ENCODE results near the gene LONP2. TPM values are rescaled to one million over a fixed set of nuclear protein-coding genes. Genes with fewer than 3 reads are reported as not detected.
"Not testable (repeated sequence)": the region's sequence is repeated elsewhere in the genome, so short reads cannot be mapped to it uniquely, and the experiment has no call there.

Gene LONP2
- total RNA-seq, 1 donor from 2014 or later = 74.2 TPM

DNA sequence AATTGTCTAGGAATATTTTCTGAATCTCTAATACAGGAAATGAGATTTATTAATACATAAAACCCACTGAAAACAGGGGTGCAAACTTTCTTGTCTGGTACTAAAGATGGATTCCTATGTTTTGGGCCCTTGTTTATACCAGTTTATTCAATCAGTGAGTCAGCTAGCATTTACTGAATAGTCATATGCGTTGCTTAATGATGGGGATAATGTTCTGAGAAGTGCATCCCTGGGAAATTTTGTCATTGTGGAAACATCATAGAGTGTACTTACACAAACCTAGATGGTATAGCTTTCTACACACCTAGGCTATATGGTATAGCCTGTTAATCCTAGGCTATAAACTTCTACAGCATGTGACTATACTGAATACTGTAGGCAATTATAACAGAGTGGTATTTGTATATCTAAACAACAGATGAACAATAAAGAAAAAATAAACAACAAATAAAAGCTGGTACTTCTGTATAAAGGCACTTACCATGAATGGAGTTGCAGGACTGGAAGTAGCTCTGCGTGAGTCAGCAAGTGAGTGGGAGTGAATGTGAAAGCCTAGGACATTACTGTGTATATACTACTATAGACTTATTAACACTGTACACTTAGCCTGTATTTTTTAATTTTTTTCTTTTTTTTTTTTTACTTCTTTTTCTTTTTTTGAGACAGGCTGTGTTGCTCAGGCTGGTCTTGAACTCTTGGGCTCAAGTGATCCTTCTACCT is 77.4 kb downstream of the LONP2 start:
- ATAC-seq (no peak), DNase-seq (no peak)
- intact Hi-C loops (cut with micrococcal nuclease) = no loop called here

DNA sequence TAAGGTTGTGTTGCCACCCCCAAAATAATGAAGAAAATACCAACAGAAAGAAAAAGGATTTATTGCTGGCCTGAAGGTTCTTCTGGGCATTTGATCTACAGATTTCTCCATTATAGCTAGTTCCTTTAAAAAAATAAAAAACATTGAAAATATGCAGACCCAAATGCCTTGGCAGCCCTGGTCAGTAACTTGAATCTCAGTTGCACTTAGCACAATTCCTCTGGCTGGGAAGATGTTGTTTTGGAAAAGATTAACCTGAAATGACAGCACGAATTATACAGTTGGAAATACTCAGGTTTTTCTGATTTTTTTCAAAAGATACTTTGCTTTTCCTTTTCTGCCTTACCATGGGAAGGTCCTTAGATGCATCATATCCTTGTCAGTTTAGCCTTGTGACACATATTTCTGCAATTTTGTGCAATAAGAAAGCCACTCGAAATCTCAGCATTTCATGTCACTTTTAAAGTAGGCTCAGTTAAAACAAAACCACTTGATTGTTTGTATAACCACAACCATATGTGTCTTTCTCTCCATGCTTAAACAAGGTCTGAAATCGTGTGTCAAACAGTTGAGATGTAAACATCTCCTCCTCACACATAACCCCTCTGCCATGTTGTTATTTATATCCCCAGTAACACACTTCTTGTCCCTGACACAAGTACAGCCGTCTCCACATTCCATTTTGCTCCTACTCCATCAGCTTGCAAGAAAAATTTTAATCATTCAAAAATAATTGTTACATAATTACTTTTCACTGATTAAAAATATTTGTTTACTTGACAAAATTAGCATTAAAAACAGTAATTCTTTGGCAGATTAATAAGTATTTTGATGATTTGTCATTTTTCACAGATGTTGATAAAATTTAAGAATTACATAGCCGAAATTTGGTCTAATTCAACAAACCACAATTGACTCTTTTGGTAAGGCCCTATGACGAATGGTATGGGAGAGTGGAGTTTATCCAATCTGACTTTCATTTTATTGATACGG is 80.0 kb downstream of the LONP2 start:
- ATAC-seq = no peak
- no peak for DNase-seq
- intact Hi-C loops (cut with micrococcal nuclease) = no loop called here

DNA sequence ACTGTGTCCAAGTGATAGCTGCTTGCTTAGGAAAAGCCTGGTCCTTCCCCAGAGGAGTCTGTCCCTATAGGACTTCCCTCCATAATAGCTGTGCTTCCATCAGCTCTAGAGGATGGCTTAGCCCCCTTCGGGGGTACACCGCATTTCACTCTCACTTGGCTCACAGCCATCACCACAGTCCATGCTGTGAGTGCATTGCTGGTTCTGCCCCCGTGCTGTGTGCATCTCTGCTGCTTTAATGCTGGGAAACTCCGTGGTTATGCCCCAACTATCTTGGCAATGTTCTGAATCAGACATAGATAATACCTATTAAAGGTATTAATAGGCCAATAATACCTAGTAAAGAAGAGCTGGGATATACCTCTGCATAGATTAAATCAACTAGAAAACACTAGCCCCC is 82.8 kb downstream of the LONP2 start:
- ATAC-seq (no peak), DNase-seq (no peak)
- intact Hi-C loops (cut with micrococcal nuclease) = no loop called here

DNA sequence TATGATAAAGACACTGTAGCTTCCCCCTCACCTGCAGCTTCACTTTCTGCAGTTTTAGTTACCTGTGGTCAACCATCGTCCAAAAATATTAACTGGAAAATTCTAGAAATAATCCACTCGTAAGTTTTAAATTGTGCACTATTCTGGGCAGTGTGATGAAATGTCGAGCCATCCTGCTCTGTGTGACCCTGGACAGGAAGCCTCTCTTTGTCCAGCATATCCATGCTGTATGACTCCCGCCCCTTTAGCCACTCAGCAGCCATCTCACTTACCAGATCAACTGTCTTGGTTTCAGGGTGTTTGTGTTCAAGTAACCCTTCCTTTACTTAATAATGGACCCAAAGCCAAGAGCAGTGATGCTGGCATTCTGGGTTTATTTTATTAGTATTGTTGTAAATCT is 85.0 kb downstream of the LONP2 start:
- no peak for DNase-seq
- no peak for ATAC-seq
- intact Hi-C loops (cut with micrococcal nuclease) = no loop called here

DNA sequence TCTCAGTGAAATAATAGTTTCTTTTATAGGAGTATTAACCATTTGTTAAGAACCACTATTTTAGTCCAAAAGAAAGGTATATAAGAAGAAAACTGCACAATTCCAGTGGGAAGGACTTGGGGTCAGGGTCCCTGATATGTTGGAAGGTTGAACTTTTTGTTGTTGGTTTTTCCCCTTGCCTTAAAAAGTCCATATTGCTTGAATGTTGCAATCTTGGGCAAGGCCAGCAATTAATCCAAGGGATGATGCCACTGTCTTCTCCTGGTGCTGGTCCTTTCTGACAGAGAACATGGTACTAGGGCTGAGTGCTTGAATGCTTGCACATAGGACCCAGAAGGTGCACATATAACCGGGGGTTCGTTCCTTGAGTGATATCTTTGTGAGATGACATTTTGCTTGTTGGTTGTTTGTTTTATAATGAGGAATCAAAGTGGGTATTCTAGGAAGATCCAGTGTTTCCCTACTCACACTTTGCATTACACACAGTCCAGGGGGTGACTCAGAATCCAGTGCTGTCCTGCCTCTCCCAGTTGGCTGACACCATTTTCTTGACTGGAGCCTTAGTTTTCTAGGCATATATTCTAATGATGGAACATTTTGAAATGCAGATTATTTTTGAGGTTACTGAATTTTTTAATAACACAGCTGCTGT is 86.2 kb downstream of the LONP2 start:
- peak; percentile 32 for ATAC-seq
- no peak for DNase-seq
- intact Hi-C loops (cut with micrococcal nuclease) = no loop called here

DNA sequence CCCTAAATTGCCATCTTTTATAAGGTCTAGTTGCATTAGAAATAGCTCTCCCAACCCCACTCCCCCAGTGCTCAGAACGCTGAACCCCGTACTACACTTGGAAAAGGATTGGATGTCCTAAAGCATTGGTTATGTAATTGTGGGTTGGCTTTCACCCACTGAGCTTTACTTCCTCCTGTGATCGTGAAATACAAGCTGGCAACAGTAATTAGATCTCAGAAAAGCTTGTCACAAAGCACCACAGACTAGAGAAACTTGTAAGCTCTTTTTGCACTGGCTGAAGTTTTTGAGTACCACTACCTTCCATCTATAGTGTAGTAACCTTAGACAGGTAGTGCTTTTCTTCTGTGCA is 86.7 kb downstream of the LONP2 start:
- ATAC-seq (peak; percentile 60), DNase-seq (no peak)
- intact Hi-C loops (cut with micrococcal nuclease) = no loop called here

DNA sequence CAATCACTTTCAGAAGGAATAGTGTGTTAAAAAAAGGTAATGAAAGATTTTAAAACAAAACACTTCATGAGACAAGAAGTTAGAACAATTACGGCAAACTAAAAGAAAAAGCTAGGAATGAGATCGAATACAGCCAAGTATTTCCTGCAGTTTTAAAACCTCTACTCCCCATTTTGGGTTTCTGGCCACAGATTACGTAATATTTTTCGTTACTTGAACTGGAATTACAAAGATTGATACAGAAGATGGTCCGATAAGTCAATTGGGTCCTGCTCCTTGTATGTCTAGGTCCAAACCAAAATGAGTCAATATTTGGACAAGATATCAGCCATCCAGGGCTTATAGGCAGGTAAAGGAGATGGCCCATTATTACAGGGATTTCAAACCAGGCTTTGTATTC is 88.9 kb downstream of the LONP2 start:
- no peak for ATAC-seq
- no peak for DNase-seq
- intact Hi-C loops (cut with micrococcal nuclease) = no loop called here

DNA sequence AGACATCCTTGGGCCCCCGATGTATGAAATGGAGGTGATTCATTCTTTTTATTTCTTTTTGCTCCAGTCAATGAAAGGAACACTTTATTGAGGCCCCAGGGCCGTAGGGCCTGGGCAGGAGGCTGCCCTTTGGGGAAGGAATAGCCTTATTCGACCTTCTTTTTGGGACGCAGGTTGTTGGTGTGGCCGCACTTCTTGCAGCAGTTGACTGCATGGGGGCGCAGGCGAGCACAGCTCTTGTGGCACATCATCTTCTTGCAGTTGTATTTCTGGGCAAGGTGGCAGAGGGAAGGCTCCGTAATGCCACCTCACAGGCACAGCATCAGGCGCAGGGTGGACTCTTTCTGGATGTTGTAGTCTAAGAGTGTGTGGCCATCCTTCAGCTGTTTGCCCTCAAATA is 90.2 kb downstream of the LONP2 start:
- no peak for ATAC-seq
- intact Hi-C loops (cut with micrococcal nuclease) = no loop called here
- DNase-seq = no peak

DNA sequence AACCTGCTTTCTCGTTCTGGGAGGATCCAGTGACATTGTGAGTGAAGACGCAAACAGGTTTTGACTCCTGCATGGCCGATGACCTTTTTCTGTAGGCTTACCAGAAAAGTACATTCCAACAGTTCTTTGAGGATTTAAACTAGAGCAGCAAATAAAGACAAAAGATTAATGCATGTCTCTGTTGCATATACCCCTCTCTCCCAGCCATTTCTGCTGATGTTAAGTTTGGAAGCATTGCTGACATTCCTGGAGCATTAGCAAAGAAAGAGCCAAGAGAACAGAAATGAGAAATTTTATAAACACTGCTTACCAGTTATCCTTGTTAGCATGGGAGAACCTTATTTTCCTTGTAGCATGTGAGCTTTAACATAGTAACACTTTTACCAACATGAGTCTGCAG is 91.9 kb downstream of the LONP2 start:
- ATAC-seq (no peak), DNase-seq (no peak)
- intact Hi-C loops (cut with micrococcal nuclease) = no loop called here

DNA sequence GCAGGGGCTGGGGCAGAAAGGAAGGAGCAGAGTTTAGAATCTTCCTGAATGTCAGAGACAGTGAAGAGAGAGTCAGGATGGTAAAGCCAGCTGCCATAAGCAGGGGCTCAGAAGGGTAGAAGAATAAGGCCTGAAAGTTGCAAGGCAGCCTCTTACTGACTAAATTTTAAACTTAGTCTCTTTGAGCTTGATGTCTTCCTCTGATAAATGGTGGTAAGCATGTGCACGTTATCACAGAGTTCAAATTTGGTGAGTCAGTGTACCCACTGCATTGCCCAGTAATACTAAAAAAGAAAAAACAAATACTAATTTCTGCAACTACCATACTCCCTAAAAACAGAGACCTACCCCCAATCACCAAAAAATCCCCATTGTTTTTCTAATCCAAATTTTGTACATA is 96.0 kb downstream of the LONP2 start:
- ATAC-seq (no peak), DNase-seq (no peak)
- intact Hi-C loops (cut with micrococcal nuclease) = no loop called here

DNA sequence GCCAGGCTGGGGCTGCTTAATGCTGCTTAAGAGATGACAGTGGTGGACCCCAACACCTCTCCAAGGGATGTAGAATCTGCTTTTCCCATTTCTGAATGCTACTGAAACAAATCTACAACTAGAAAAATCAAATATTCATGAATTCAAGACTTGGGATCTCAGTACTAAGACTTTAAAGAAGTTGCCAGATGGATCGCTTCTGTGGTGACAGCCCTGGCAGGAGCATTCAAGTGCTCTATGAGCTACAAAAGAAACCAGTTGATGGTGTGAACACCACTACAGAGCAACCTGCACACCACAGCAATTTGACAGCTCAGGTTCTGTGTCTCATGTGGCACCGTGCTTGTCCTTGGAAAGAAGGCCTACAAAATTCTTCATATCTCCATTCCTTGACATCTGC is 98.5 kb downstream of the LONP2 start:
- intact Hi-C loops (cut with micrococcal nuclease) = no loop called here
- DNase-seq (no peak), ATAC-seq (no peak)

DNA sequence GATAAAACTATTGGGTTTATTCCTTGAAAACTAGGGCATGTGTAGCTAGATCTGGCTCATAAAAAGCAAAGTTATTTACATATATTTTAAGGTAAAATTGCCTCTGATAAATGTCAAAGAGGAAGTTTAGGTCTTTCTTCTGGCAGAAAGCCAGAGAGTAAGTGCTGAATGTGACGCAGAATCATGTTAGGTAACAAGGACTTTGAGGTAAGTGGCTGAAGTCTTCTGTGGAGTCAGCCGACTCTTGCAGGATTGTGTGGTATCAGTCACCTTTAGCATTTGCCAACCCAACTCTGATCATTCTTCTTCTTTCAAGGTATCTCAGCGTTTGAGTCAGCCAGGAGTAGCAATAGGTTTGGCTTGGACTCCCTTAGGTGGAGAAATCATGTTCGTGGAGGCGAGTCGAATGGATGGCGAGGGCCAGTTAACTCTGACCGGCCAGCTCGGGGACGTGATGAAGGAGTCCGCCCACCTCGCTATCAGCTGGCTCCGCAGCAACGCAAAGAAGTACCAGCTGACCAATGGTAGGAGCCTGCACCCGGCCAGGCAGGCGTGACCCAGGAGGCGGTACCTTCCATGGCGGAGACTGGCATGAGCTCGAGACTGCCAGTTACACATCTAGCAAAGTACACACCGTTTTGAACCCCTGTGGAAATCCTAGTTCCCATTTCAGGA is 103.2 kb downstream of the LONP2 start:
- intact Hi-C loops (cut with micrococcal nuclease) = no loop called here
- no peak for DNase-seq
- no peak for ATAC-seq

DNA sequence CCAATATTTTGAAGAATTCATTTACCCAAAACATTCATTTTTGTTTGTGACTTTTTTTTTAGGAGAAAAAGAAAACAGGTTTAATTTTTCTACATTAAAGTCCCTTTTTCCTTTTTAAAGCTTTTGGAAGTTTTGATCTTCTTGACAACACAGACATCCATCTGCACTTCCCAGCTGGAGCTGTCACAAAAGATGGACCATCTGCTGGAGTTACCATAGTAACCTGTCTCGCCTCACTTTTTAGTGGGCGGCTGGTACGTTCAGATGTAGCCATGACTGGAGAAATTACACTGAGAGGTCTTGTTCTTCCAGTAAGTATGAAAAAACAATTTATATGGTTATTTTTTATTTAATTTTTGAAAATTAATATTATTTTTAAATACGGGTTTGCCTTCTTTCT is 103.9 kb downstream of the LONP2 start:
- intact Hi-C loops (cut with micrococcal nuclease) = no loop called here
- ATAC-seq = no peak
- DNase-seq = no peak

DNA sequence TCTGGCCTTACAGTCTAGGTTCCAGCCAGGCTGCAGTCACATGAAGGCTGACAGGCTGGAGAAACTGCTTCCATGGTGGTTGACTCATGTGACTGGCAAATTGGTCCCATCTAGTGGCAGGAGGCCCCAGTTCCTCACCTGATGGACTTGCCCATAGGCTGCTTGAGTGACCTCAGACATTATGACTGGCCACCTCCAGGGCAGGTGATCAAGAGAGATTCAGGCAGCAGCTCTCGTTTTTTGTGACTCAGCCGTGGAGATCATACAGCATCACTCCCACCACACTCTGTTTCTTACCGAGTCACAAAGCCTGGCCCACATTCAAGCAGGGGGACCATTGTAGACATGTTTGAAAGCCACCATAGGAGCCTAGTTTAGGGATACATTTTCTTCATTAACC is 106.6 kb downstream of the LONP2 start:
- intact Hi-C loops (cut with micrococcal nuclease) = loop anchor here (5.0 kb wide), 1 partner anchor 282 kb away; no protein-coding TSS in a partner anchor
- DNase-seq (no peak), ATAC-seq (no peak)

DNA sequence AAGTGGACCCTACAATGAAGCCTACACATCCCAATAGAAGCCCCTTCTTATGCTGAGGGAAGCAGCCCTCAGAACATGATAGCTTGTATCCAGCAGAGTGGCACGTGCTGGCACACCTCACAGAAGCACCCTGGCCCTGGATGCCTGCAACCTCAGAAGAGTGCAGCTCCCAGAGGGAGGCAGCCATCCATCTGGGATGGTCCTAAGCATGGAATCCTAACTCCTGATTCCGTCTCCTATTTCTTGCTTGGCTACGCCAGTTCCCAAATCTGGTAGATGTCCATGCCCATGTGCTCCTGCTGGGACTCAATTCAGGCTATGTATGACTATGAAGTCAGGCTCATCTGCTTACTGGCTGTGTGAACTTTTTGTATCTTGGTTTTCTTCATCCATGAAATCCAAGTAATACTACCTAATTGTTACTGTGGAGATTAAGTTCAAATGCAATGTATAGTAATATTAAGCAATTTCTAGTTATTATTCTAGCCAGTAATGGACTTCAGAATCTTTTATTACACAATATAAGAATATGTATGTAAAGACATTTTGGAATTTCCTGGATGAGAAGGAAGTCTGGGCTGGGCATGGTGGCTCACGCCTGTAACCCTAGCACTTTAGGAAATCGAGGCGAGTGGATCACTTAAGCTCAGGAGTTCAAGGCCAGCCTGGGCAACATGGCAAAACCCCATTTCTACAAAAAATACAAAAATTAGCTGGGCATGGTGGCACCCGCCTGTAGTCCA is 108.7 kb downstream of the LONP2 start:
- peak; percentile 15 for ATAC-seq
- intact Hi-C loops (cut with micrococcal nuclease) = loop anchor here (5.0 kb wide), 1 partner anchor 279 kb away; no protein-coding TSS in a partner anchor
- no peak for DNase-seq

DNA sequence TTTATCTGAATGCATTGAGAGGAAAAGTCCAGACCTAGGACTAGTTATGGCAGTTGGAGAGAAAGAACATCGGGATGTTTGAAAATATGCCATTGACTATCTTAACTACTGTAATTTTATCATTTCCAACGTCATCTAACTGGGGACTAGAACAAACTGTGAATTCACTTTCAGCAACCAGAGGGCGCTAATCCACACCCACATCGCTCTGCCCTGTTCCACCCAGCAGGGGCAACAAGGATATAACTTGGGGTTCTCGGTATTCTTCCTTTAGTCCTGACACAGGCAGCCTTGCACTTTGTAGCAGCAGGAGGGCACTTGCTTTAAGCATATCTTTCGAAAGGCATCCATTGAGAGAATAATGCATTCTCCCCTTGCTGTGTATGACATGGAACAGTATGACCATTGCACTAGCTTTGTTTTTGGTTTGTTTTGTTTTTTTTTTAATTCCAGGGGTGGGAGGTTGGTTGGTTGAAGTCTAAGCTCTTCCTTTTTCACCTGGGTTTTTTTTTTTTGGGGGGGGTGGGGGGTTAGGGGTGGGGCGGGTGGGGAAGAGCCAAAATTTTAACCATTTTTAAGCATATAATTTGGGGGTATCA is 109.6 kb downstream of the LONP2 start:
- DNase-seq = no peak

DNA sequence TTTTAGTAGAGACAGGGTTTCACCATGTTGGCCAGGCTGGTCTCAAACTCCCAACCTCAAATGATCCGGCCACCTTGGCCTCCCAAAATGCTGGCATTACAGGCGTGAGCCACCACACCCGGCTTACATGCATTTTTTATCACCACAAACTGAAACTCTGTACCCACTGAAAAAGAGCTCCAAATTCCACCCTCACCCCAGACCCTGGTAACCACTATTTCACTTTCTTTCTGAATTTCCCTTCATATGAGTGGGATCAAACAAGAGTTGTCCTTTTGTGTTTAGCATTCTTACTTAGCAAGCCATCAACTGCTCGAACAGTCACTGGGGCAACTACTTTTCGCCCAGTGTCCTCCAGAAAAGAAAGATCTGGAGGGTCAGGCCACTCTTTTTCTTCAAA is 110.3 kb downstream of the LONP2 start:
- DNase-seq, ATAC-seq: not testable (repeated sequence)
- intact Hi-C loops (cut with micrococcal nuclease) = loop anchor here (5.0 kb wide), 1 partner anchor 278 kb away; no protein-coding TSS in a partner anchor

More for the DNA sequence above, 109.6 kb downstream of the LONP2 start:
- peak; percentile 80 for ATAC-seq
- intact Hi-C loops (cut with micrococcal nuclease) = loop anchor here (5.0 kb wide), 1 partner anchor 279 kb away; no protein-coding TSS in a partner anchor

Data from left ventricle myocardium superior (tissue), 1 donor.